HG03342 (cell line): ENCODE data around the gene FMN2.
"Not testable (repeated sequence)": the region's sequence is repeated elsewhere in the genome, so short reads cannot be mapped to it uniquely, and the experiment has no call there.

Experiments
- ATAC-seq: cut with Tn5 transposase; IDR thresholded peaks from one replicate; pipeline ENCODE4 v1.9.1; 2021; ENCODE audit warnings: mild to moderate bottlenecking, moderate library complexity; ENCODE audit not compliant: unreplicated experiment

Gene FMN2

GRCh38 chr1:240134596-240134995 is 42.9 kb downstream of the FMN2 start:
- ATAC-seq = no peak

- no peak for ATAC-seq
Measured at GRCh38 chr1:240136402-240136801, 44.7 kb downstream of the FMN2 start.

- no peak for ATAC-seq
Measured at GRCh38 chr1:240138867-240139266, 47.2 kb downstream of the FMN2 start.

GRCh38 chr1:240139511-240139910 is 47.8 kb downstream of the FMN2 start:
- ATAC-seq = no peak

GRCh38 chr1:240145120-240145519 is 53.4 kb downstream of the FMN2 start:
- no peak for ATAC-seq

- ATAC-seq = no peak
Measured at GRCh38 chr1:240148333-240148732, 56.6 kb downstream of the FMN2 start.

GRCh38 chr1:240149484-240150094 is 57.9 kb downstream of the FMN2 start:
- ATAC-seq = peak; percentile 59

GRCh38 chr1:240151136-240151735 is 59.6 kb downstream of the FMN2 start:
- no peak for ATAC-seq

GRCh38 chr1:240152611-240153297 is 61.1 kb downstream of the FMN2 start:
- no peak for ATAC-seq

- no peak for ATAC-seq
Measured at GRCh38 chr1:240155605-240156004, 63.9 kb downstream of the FMN2 start.

GRCh38 chr1:240164742-240165141 is 73.1 kb downstream of the FMN2 start:
- ATAC-seq = no peak

- no peak for ATAC-seq
Measured at GRCh38 chr1:240169188-240169587, 77.5 kb downstream of the FMN2 start.

- ATAC-seq = no peak
Measured at GRCh38 chr1:240170266-240170665, 78.6 kb downstream of the FMN2 start.

GRCh38 chr1:240170806-240171205 is 79.1 kb downstream of the FMN2 start:
- ATAC-seq = no peak

GRCh38 chr1:240171907-240172306 is 80.2 kb downstream of the FMN2 start:
- ATAC-seq = no peak

- ATAC-seq = no peak
Measured at GRCh38 chr1:240173836-240174235, 82.2 kb downstream of the FMN2 start.

GRCh38 chr1:240174734-240175133 is 83.1 kb downstream of the FMN2 start:
- no peak for ATAC-seq

- no peak for ATAC-seq
Measured at GRCh38 chr1:240178366-240178765, 86.7 kb downstream of the FMN2 start.

GRCh38 chr1:240184682-240185081 is 93.0 kb downstream of the FMN2 start:
- ATAC-seq = not testable (repeated sequence)

GRCh38 chr1:240188139-240188538 is 96.5 kb downstream of the FMN2 start:
- no peak for ATAC-seq

GRCh38 chr1:240189386-240189989 is 97.8 kb downstream of the FMN2 start:
- ATAC-seq = peak; percentile 90

GRCh38 chr1:240190881-240191401 is 99.3 kb downstream of the FMN2 start:
- no peak for ATAC-seq
